Activated T-helper 17 cell treated with anti-CD3 and anti-CD28 coated beads, Interleukin-2, amount 50 U/mL, for 72 hours (primary cell): ENCODE measurements around the gene CCSER2. TPM values are rescaled to one million over a fixed set of nuclear protein-coding genes. Genes with fewer than 3 reads are reported as not detected.
"Not testable (repeated sequence)": the region's sequence is repeated elsewhere in the genome, so short reads cannot be mapped to it uniquely, and the experiment has no call there.

Experiments used
- ATAC-seq: fragments of 150-1000 bp; cut with Tn5 transposase; replicated peaks from 2 replicates; pipeline ENCODE4 v1.10.0; 2021; ENCODE audit warnings: mild to moderate bottlenecking, moderate library complexity
- H3K27ac Mint-ChIP-seq: one replicate; pipeline ENCODE4 v1.8.0; 2022; ENCODE audit warnings: mixed read lengths
- H3K27me3 Mint-ChIP-seq: one replicate; pipeline ENCODE4 v1.8.0; 2022; ENCODE audit warnings: mixed read lengths
- H3K36me3 Mint-ChIP-seq: one replicate; pipeline ENCODE4 v1.8.0; 2022; ENCODE audit warnings: low read depth, mild to moderate bottlenecking, mixed read lengths
- H3K4me1 Mint-ChIP-seq: one replicate; pipeline ENCODE4 v1.8.0; 2022; ENCODE audit warnings: mixed read lengths
- H3K4me3 Mint-ChIP-seq: one replicate; pipeline ENCODE4 v1.8.0; 2022; ENCODE audit warnings: mild to moderate bottlenecking, mixed read lengths
- H3K9me3 Mint-ChIP-seq: one replicate; pipeline ENCODE4 v1.8.0; 2022; ENCODE audit warnings: mixed read lengths
- total RNA-seq, 2 donors: library from RNA; stranded (reverse); gene quantifications; one replicate each; pipeline ENCODE4 v1.2.3, GENCODE V29; 2022

The CCSER2 gene
- total RNA-seq, 2 donors from 2014 or later: 47.5 to 107 TPM

- peaks cover 13% of the 10 kb centered on the region for H3K4me1 Mint-ChIP-seq
- H3K4me3 Mint-ChIP-seq, H3K27ac Mint-ChIP-seq, ATAC-seq, H3K9me3 Mint-ChIP-seq, H3K27me3 Mint-ChIP-seq: not testable (repeated sequence)
- H3K36me3 Mint-ChIP-seq: peaks cover 88% of the 10 kb centered on the region
Measured at GRCh38 chr10:84449351-84449750, 121.0 kb downstream of the CCSER2 start.

DNA sequence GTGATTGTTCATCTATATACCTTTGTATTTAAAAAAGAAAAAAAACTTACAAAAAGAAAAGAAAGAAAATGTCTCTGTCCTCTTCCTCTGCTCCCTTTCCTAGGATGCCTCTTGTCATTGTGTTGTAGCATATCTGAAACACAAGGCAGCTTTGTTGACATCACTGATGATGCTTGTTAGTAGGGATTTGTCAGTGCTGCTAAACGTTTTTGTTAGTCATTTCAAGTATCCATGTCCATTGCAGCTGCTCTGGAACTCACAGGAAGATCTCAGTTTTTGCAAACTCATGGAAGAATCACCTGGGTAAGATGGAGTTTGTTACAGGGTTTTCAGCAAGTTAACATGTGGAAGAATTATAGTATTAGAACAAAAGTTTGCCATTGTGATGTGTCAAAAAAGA, 123.6 kb downstream of the CCSER2 start:
- H3K27ac Mint-ChIP-seq: no peak overlapping the region

GRCh38 chr10:84453303-84453702, 124.9 kb downstream of the CCSER2 start:
- no peaks in the 10 kb centered on the region for H3K9me3 Mint-ChIP-seq
- peaks cover 13% of the 10 kb centered on the region for H3K4me1 Mint-ChIP-seq
- no peak for ATAC-seq
- H3K36me3 Mint-ChIP-seq: peaks cover 76% of the 10 kb centered on the region
- H3K4me3 Mint-ChIP-seq: no peak overlapping the region
- H3K27me3 Mint-ChIP-seq: no peaks in the 10 kb centered on the region
- no peak overlapping the region for H3K27ac Mint-ChIP-seq

More for the DNA sequence above, 123.6 kb downstream of the CCSER2 start:
- Mint-ChIP-seq H3K9me3 (no peaks in the 10 kb centered on the region), H3K4me3 (no peak overlapping the region), H3K27me3 (no peaks in the 10 kb centered on the region), H3K4me1 (peaks cover 18% of the 10 kb centered on the region), H3K36me3 (peaks cover 83% of the 10 kb centered on the region)
- ATAC-seq: no peak

- Mint-ChIP-seq H3K27me3 (no peaks in the 10 kb centered on the region), H3K9me3 (no peaks in the 10 kb centered on the region), H3K27ac (no peak overlapping the region), H3K36me3 (peaks cover 75% of the 10 kb centered on the region), H3K4me1 (peaks cover 19% of the 10 kb centered on the region), H3K4me3 (no peak overlapping the region)
- no peak for ATAC-seq
Measured at GRCh38 chr10:84456126-84456525, 127.7 kb downstream of the CCSER2 start.

DNA sequence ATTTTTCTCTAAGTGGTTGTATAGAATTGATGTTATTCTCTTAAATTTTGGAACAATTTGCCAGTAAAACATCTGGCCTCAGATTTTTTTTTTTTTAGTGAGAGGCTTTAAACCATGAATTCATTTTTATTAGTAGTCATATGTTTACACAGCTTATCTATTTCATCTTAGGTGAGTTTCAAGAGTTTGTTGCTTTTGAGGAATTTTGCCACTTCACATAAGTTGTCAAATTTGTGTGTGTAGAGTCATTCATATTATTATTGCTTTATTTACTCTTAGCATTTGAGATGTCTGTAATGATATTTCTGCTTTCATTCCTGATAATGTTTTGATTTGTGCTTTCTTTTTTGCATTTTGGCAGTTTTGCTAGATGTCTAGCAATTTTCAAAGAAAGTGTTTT, 132.1 kb downstream of the CCSER2 start:
- Mint-ChIP-seq H3K9me3 (no peaks in the 10 kb centered on the region), H3K27me3 (no peaks in the 10 kb centered on the region), H3K36me3 (peaks cover 77% of the 10 kb centered on the region), H3K4me1 (peaks cover 19% of the 10 kb centered on the region), H3K4me3 (no peak overlapping the region), H3K27ac (no peak overlapping the region)
- ATAC-seq: no peak

- Mint-ChIP-seq H3K4me3 (no peak overlapping the region), H3K27ac (no peak overlapping the region), H3K4me1 (no peaks in the 10 kb centered on the region), H3K27me3 (no peaks in the 10 kb centered on the region), H3K9me3 (no peaks in the 10 kb centered on the region), H3K36me3 (peaks cover 87% of the 10 kb centered on the region)
- ATAC-seq: no peak
Measured at GRCh38 chr10:84469470-84469869, 141.1 kb downstream of the CCSER2 start.

GRCh38 chr10:84473136-84473535, 144.7 kb downstream of the CCSER2 start:
- no peak for ATAC-seq
- H3K36me3 Mint-ChIP-seq: peaks cover 84% of the 10 kb centered on the region
- no peak overlapping the region for H3K27ac Mint-ChIP-seq
- no peak overlapping the region for H3K4me3 Mint-ChIP-seq
- H3K27me3 Mint-ChIP-seq: no peaks in the 10 kb centered on the region
- no peaks in the 10 kb centered on the region for H3K9me3 Mint-ChIP-seq
- no peaks in the 10 kb centered on the region for H3K4me1 Mint-ChIP-seq

DNA sequence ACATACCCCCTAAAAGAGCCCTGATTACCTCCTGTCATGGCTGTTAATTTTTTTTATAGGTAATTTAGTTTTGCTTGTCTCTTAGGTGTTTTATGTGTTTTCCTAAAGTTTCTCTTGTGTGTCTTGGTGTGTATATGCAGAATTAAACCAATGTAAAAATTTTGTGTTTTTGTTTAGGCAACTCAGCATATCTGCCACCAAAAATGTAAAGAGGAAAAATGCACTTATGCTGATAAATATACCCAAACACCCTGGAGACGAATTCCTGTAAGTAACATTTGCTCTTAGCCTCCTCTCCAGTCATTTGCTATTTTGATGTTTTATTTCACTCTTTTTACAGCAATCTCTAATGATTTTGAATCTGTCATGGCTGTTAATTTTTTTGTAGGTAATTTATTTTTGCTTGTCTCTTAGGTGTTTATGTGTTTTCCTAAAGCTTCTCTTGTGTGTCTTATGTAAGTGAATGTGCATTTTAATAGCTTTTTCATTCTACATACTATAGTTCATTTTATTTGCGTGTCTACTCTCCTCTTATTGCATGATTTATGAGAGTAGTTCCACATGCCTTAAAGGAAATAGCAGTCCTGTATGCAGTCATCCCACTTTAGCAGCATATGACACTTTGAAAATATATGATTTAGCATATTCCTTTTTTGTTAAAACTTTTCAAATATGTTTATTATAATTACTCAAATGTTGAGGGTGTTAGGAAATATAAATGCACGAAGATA, 149.2 kb downstream of the CCSER2 start:
- peaks cover 87% of the 10 kb centered on the region for H3K36me3 Mint-ChIP-seq
- H3K4me1 Mint-ChIP-seq: no peaks in the 10 kb centered on the region

DNA sequence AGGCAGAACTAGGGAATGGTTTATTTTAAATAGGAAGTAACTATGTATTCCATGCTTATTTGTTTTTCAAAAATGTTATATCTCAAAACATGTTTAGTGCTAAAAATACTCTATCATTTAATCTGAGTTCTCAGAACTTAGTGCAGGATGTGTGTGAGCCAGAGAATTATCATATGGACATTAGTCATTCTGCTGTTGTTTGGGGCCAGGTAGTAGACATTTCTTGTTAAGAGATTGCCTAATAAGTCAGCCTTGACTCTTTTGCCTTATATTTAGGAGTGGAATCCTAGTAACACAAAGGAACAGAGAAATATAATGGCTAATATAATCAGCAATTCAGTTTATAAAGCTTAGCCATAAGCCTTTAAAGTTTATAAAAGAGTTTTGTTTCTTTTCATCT, 149.8 kb downstream of the CCSER2 start:
- Mint-ChIP-seq H3K4me1 (no peaks in the 10 kb centered on the region), H3K27me3 (no peaks in the 10 kb centered on the region), H3K27ac (no peak overlapping the region), H3K9me3 (no peaks in the 10 kb centered on the region), H3K36me3 (peaks cover 87% of the 10 kb centered on the region), H3K4me3 (no peak overlapping the region)
- no peak for ATAC-seq

More for the DNA sequence above, 149.2 kb downstream of the CCSER2 start:
- ATAC-seq: no peak
- Mint-ChIP-seq H3K27ac (no peak overlapping the region), H3K9me3 (no peaks in the 10 kb centered on the region), H3K4me3 (no peak overlapping the region), H3K27me3 (no peaks in the 10 kb centered on the region)

DNA sequence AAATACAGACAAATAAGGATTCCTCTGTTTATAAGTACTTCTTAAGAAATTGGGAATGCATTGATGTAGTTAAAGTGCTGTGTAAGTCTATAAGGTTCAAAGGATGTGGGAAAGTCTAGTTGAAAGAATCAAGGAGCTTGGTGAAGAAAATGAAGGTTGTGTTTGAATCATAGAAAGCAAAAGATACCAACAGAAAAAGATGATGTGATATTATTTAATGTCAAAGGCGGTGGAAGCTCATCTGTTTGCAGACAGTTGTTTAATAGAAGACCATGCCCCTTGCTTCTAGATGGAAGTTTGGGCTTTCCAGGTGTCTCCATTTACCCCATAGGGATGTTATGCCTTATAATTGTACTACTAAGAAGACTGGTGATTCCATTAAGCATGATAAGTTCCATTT, 150.3 kb downstream of the CCSER2 start:
- no peak for ATAC-seq
- Mint-ChIP-seq H3K4me1 (no peaks in the 10 kb centered on the region), H3K36me3 (peaks cover 89% of the 10 kb centered on the region), H3K27me3 (no peaks in the 10 kb centered on the region), H3K9me3 (no peaks in the 10 kb centered on the region), H3K4me3 (no peak overlapping the region), H3K27ac (no peak overlapping the region)

GRCh38 chr10:84484541-84484940, 156.2 kb downstream of the CCSER2 start:
- Mint-ChIP-seq H3K27me3 (no peaks in the 10 kb centered on the region), H3K4me1 (peaks cover 21% of the 10 kb centered on the region), H3K27ac (no peak overlapping the region)

GRCh38 chr10:84493361-84493760, 165.0 kb downstream of the CCSER2 start:
- no peak for ATAC-seq
- Mint-ChIP-seq H3K4me1 (peaks cover 22% of the 10 kb centered on the region), H3K4me3 (no peak overlapping the region), H3K27ac (peak overlapping the region; percentile 34), H3K36me3 (peaks cover 48% of the 10 kb centered on the region), H3K27me3 (no peaks in the 10 kb centered on the region), H3K9me3 (no peaks in the 10 kb centered on the region)

More at GRCh38 chr10:84484541-84484940, 156.2 kb downstream of the CCSER2 start:
- Mint-ChIP-seq H3K9me3 (no peaks in the 10 kb centered on the region), H3K4me3 (no peak overlapping the region), H3K36me3 (peaks cover 87% of the 10 kb centered on the region)
- no peak for ATAC-seq

- Mint-ChIP-seq H3K27me3 (no peaks in the 10 kb centered on the region), H3K36me3 (peaks cover 45% of the 10 kb centered on the region), H3K4me3 (no peak overlapping the region), H3K27ac (no peak overlapping the region), H3K9me3 (no peaks in the 10 kb centered on the region), H3K4me1 (peaks cover 14% of the 10 kb centered on the region)
- ATAC-seq: no peak
Measured at GRCh38 chr10:84493951-84494848, 165.8 kb downstream of the CCSER2 start.

GRCh38 chr10:84494849-84495180, 166.4 kb downstream of the CCSER2 start:
- Mint-ChIP-seq H3K9me3 (no peaks in the 10 kb centered on the region), H3K27me3 (no peaks in the 10 kb centered on the region), H3K27ac (no peak overlapping the region), H3K4me3 (no peak overlapping the region), H3K4me1 (peaks cover 12% of the 10 kb centered on the region), H3K36me3 (peaks cover 44% of the 10 kb centered on the region)
- no peak for ATAC-seq

- H3K27me3 Mint-ChIP-seq: no peaks in the 10 kb centered on the region
- peaks cover 46% of the 10 kb centered on the region for H3K36me3 Mint-ChIP-seq
- no peak for ATAC-seq
- H3K4me1 Mint-ChIP-seq: peaks cover 25% of the 10 kb centered on the region
- H3K4me3 Mint-ChIP-seq: no peak overlapping the region
- peak overlapping the region; percentile 25 for H3K27ac Mint-ChIP-seq
- no peaks in the 10 kb centered on the region for H3K9me3 Mint-ChIP-seq
Measured at GRCh38 chr10:84497978-84498377, 169.6 kb downstream of the CCSER2 start.
